ENCODE results near the gene FAM163B.

The FAM163B gene

GRCh38 chr9:133545494-133546286 is 63.5 kb downstream of the FAM163B start:
- Histone ChIP-seq H3K4me3 (ENCODE audit: low read length) (no peak overlapping the region), H3K27me3 (ENCODE audit: control insufficient read depth, insufficient read depth, low read length) (no peaks in the 10 kb centered on the region), H3K9me3 (ENCODE audit: control insufficient read depth, insufficient read depth, low read length) (no peaks in the 10 kb centered on the region), H3K4me1 (ENCODE audit: control insufficient read depth, insufficient read depth, low read length) (peaks cover 5% of the 10 kb centered on the region; the same call in 1 of the 2 replicates), H3K27ac (ENCODE audit: low read length) (no peak overlapping the region), H3K36me3 (ENCODE audit: control insufficient read depth, insufficient read depth, low read length) (no peaks in the 10 kb centered on the region; the same call in 1 of the 2 replicates)
- WGBS (ENCODE audit: insufficient coverage, insufficient read length): no CpG with 5 or more reads among the region's 25 CpGs
- no peak for DNase-seq (ENCODE audit: low read depth, low spot score)

GRCh38 chr9:133543772-133544467 is 65.3 kb downstream of the FAM163B start:
- Histone ChIP-seq H3K27me3 (ENCODE audit: control insufficient read depth, insufficient read depth, low read length) (no peaks in the 10 kb centered on the region), H3K27ac (ENCODE audit: low read length) (no peak overlapping the region), H3K4me3 (ENCODE audit: low read length) (no peak overlapping the region), H3K4me1 (ENCODE audit: control insufficient read depth, insufficient read depth, low read length) (peaks cover 11% of the 10 kb centered on the region), H3K9me3 (ENCODE audit: control insufficient read depth, insufficient read depth, low read length) (no peaks in the 10 kb centered on the region), H3K36me3 (ENCODE audit: control insufficient read depth, insufficient read depth, low read length) (no peaks in the 10 kb centered on the region; the same call in 1 of the 2 replicates)
- no CpG with 5 or more reads among the region's 16 CpGs for WGBS (ENCODE audit: insufficient coverage, insufficient read length)
- DNase-seq (ENCODE audit: low read depth, low spot score): no peak

- no peaks in the 10 kb centered on the region for H3K9me3 ChIP-seq (ENCODE audit: control insufficient read depth, insufficient read depth, low read length)
- H3K4me3 ChIP-seq (ENCODE audit: low read length): no peak overlapping the region
- DNase-seq (ENCODE audit: low read depth, low spot score): no peak
- H3K4me1 ChIP-seq (ENCODE audit: control insufficient read depth, insufficient read depth, low read length): peaks cover 11% of the 10 kb centered on the region
- WGBS (ENCODE audit: insufficient coverage, insufficient read length): no CpG with 5 or more reads among the region's 13 CpGs
- H3K27ac ChIP-seq (ENCODE audit: low read length): no peak overlapping the region
- no peaks in the 10 kb centered on the region for H3K27me3 ChIP-seq (ENCODE audit: control insufficient read depth, insufficient read depth, low read length)
- H3K36me3 ChIP-seq (ENCODE audit: control insufficient read depth, insufficient read depth, low read length): no peaks in the 10 kb centered on the region; the same call in 1 of the 2 replicates
Measured at GRCh38 chr9:133542002-133542401, 67.2 kb downstream of the FAM163B start.

DNA sequence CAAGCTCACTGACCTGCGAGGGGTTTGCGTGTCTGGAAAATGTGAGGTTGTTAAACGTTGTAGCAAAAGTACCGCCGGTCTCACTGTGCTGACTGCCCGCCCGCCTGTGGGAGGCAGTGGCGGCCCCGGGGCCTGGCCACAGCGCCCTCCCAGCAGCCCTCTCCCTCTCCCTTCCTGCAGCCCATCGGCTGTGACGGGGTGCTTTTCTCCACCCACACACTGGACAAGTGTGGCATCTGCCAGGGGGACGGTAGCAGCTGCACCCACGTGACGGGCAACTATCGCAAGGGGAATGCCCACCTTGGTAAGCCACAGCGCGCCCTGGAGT is 68.5 kb downstream of the FAM163B start:
- no CpG with 5 or more reads among the region's 18 CpGs for WGBS (ENCODE audit: insufficient coverage, insufficient read length)

DNA sequence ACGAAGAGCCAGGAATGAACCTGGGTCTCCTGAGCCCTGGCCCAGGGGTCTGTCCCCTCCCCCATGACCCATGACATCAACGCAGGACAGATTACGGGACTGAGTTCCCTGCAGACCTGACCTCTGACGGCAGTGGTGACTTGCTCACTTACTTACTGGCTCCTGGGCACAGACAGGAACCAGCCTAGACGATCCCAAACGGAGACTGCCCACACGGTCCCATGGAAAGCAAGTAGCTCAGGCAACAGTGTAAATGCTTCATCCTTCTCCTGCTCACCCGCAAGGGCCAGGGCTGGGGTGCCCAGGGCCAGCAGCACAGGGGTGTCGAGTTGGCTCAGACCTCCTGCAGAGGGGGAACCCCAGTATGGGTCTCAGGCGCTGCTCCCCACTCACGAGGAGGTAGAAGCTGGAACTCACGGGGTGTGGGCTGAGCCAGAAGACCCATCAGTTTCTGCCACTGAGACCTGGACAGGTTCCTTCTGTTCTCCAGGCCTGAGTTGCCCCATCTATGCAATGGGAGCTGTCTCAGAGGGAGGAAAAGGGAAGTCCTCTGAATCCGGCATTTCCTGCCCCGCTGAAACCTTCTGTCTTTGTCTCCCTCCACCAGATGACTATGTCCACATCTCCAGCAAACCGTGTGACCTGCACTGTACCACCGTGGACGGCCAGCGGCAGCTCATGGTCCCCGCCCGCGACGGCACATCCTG is 69.0 kb downstream of the FAM163B start:
- no peak overlapping the region for H3K4me3 ChIP-seq (ENCODE audit: low read length)
- no peaks in the 10 kb centered on the region for H3K27me3 ChIP-seq (ENCODE audit: control insufficient read depth, insufficient read depth, low read length)
- WGBS (ENCODE audit: insufficient coverage, insufficient read length): no CpG with 5 or more reads among the region's 22 CpGs
- no peaks in the 10 kb centered on the region for H3K9me3 ChIP-seq (ENCODE audit: control insufficient read depth, insufficient read depth, low read length)
- DNase-seq (ENCODE audit: low read depth, low spot score): no peak
- H3K27ac ChIP-seq (ENCODE audit: low read length): no peak overlapping the region
- H3K4me1 ChIP-seq (ENCODE audit: control insufficient read depth, insufficient read depth, low read length): peaks cover 6% of the 10 kb centered on the region
- no peaks in the 10 kb centered on the region for H3K36me3 ChIP-seq (ENCODE audit: control insufficient read depth, insufficient read depth, low read length)

More for the DNA sequence above, 68.5 kb downstream of the FAM163B start:
- H3K9me3 ChIP-seq (ENCODE audit: control insufficient read depth, insufficient read depth, low read length): no peaks in the 10 kb centered on the region
- no peak overlapping the region for H3K4me3 ChIP-seq (ENCODE audit: low read length)
- H3K27me3 ChIP-seq (ENCODE audit: control insufficient read depth, insufficient read depth, low read length): no peaks in the 10 kb centered on the region
- peaks cover 6% of the 10 kb centered on the region for H3K4me1 ChIP-seq (ENCODE audit: control insufficient read depth, insufficient read depth, low read length)
- DNase-seq (ENCODE audit: low read depth, low spot score): no peak
- no peaks in the 10 kb centered on the region for H3K36me3 ChIP-seq (ENCODE audit: control insufficient read depth, insufficient read depth, low read length)
- H3K27ac ChIP-seq (ENCODE audit: low read length): no peak overlapping the region

GRCh38 chr9:133538851-133539833 is 70.0 kb downstream of the FAM163B start:
- no CpG with 5 or more reads among the region's 47 CpGs for whole genome bisulfite sequencing (ENCODE audit: insufficient coverage, insufficient read length)
- no peak for DNase-seq (ENCODE audit: low read depth, low spot score)
- Histone ChIP-seq H3K9me3 (ENCODE audit: control insufficient read depth, insufficient read depth, low read length) (no peaks in the 10 kb centered on the region), H3K27ac (ENCODE audit: low read length) (no peak overlapping the region), H3K4me3 (ENCODE audit: low read length) (no peak overlapping the region), H3K36me3 (ENCODE audit: control insufficient read depth, insufficient read depth, low read length) (no peaks in the 10 kb centered on the region), H3K27me3 (ENCODE audit: control insufficient read depth, insufficient read depth, low read length) (no peaks in the 10 kb centered on the region), H3K4me1 (ENCODE audit: control insufficient read depth, insufficient read depth, low read length) (peaks cover 9% of the 10 kb centered on the region)

DNA sequence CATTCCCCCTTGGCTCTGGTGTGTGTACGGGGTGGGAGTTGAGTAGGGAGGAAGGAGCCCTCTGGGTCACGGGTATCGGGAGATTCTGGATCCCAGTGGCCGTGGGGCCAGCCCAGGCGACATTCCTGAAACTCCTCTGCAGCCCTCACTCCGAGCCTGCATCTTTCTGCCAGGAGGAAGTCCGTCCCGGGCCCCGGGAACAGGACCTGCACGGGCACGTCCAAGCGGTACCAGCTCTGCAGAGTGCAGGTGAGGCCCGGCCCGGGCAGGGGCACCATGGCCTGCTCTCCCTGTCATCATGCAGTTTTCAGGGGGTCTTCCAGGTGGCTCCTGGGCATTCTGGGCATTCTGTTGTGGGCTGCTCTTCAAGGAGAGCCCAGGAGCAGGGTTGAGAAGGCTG is 71.0 kb downstream of the FAM163B start:
- Histone ChIP-seq H3K4me3 (ENCODE audit: low read length) (no peak overlapping the region), H3K36me3 (ENCODE audit: control insufficient read depth, insufficient read depth, low read length) (no peaks in the 10 kb centered on the region), H3K4me1 (ENCODE audit: control insufficient read depth, insufficient read depth, low read length) (peaks cover 12% of the 10 kb centered on the region), H3K9me3 (ENCODE audit: control insufficient read depth, insufficient read depth, low read length) (no peaks in the 10 kb centered on the region), H3K27ac (ENCODE audit: low read length) (no peak overlapping the region), H3K27me3 (ENCODE audit: control insufficient read depth, insufficient read depth, low read length) (peaks cover 1% of the 10 kb centered on the region; the same call in 1 of the 2 replicates)
- DNase-seq (ENCODE audit: low read depth, low spot score): no peak
- no CpG with 5 or more reads among the region's 14 CpGs for WGBS (ENCODE audit: insufficient coverage, insufficient read length)

GRCh38 chr9:133537257-133537656 is 71.9 kb downstream of the FAM163B start:
- Histone ChIP-seq H3K4me3 (ENCODE audit: low read length) (no peak overlapping the region), H3K9me3 (ENCODE audit: control insufficient read depth, insufficient read depth, low read length) (no peaks in the 10 kb centered on the region), H3K4me1 (ENCODE audit: control insufficient read depth, insufficient read depth, low read length) (peaks cover 12% of the 10 kb centered on the region), H3K36me3 (ENCODE audit: control insufficient read depth, insufficient read depth, low read length) (no peaks in the 10 kb centered on the region), H3K27ac (ENCODE audit: low read length) (no peak overlapping the region), H3K27me3 (ENCODE audit: control insufficient read depth, insufficient read depth, low read length) (peaks cover 1% of the 10 kb centered on the region; the same call in 1 of the 2 replicates)
- DNase-seq (ENCODE audit: low read depth, low spot score): no peak
- WGBS (ENCODE audit: insufficient coverage, insufficient read length): no CpG with 5 or more reads among the region's 16 CpGs

- WGBS (ENCODE audit: insufficient coverage, insufficient read length): no CpG with 5 or more reads among the region's 9 CpGs
- H3K27ac ChIP-seq (ENCODE audit: low read length): no peak overlapping the region
Measured at GRCh38 chr9:133536536-133536935, 72.7 kb downstream of the FAM163B start.

More at GRCh38 chr9:133536536-133536935, 72.7 kb downstream of the FAM163B start:
- no peak for DNase-seq (ENCODE audit: low read depth, low spot score)
- Histone ChIP-seq H3K27me3 (ENCODE audit: control insufficient read depth, insufficient read depth, low read length) (peaks cover 1% of the 10 kb centered on the region; the same call in 1 of the 2 replicates), H3K4me3 (ENCODE audit: low read length) (no peak overlapping the region), H3K9me3 (ENCODE audit: control insufficient read depth, insufficient read depth, low read length) (no peaks in the 10 kb centered on the region), H3K36me3 (ENCODE audit: control insufficient read depth, insufficient read depth, low read length) (no peaks in the 10 kb centered on the region), H3K4me1 (ENCODE audit: control insufficient read depth, insufficient read depth, low read length) (peaks cover 12% of the 10 kb centered on the region)
